HG03558 (cell line): ENCODE data around the gene THBS3.
"Not testable (repeated sequence)": the region's sequence is repeated elsewhere in the genome, so short reads cannot be mapped to it uniquely, and the experiment has no call there.

Source experiments
- ATAC-seq: cut with Tn5 transposase; IDR thresholded peaks from one replicate; pipeline ENCODE4 v1.9.1; 2021; ENCODE audit warnings: moderate number of reproducible peaks; ENCODE audit not compliant: unreplicated experiment; ENCODE audit errors: extremely low read depth

Gene THBS3

GRCh38 chr1:155209312-155209721 is 1.6 kb upstream of the THBS3 start:
- ATAC-seq: no peak

GRCh38 chr1:155208541-155209311 is 1.0 kb upstream of the THBS3 start, which contains the start of gene MTX1:
Gene MTX1, plus strand, starts transcription at chr1:155208695. Its CDS starts 110 bp downstream, at chr1:155208805.
- ATAC-seq: no peak

DNA sequence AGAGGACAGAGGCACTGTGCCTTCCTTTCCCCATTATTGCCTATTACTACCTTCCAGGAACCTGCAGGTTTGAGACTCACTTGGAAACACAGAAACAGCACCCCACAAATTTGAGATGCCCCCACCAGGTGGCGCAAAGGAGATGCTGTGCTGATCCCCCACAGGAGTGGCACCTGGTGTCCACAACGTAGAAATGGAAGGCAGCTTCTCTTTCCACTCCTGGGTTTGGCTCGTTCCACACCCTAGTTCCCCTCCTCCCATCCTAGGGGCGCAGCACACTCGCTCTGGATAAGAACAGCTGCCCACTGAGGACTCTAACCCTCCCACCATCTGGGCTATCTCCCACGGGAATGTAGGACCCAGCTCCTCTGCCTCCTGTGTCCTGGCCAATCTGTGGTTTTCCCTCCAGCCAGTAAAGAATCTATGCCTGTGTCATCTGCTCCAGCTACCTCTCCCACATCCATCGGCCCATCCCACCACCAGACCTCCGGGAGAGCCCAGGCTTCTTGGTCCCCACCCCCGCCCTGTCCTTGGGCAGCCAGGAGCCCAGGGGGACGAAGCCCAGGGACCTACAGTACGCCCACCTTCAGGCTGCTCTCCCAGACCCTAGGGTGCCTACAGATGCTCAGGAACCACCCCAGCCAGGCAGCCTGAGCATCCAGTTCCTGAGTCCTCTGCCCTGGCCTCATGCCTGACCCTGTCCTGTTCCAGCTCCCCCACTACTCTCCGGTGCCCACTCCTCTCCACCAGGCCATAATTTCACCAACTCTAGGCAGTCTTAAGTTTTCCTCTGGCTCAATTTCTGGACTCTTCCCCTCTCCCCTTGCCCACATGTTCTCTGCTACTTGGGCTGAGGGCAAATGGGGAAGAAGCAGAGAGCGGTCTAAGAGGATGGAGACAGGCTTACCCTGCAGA is 549 bp downstream of the THBS3 start:
- ATAC-seq: no peak

DNA sequence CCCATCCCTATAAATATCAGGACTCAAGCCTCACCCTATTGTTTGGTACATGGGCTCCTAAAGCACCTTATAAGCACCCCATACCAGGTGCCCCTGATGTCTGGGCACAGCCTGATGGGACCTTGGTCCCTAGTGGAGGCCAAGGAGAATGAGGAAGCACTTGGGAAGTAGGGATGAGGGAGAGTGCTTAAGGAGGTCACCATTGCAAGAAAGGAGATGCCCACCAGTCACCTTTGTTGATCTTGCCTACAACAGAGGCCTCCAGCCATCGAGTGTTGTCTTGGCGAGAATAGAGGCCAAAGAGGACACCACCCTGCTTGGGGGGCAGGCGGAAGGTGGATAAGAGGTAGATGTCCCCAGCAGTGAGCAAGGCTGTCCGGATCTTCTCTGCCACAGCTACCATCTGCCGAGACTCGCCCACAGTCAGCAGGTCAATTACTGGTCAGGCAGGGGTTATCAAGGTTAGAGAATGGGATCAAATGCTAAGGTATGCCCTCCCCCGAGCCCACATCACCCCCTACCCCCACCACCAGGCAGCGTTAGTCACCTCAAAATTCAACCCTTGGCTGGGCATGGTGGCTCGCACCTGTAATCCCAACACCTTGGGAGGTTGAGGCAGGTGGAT is 1.6 kb downstream of the THBS3 start:
- no peak for ATAC-seq

- no peak for ATAC-seq
Measured at GRCh38 chr1:155205035-155205434, 2.7 kb downstream of the THBS3 start.

DNA sequence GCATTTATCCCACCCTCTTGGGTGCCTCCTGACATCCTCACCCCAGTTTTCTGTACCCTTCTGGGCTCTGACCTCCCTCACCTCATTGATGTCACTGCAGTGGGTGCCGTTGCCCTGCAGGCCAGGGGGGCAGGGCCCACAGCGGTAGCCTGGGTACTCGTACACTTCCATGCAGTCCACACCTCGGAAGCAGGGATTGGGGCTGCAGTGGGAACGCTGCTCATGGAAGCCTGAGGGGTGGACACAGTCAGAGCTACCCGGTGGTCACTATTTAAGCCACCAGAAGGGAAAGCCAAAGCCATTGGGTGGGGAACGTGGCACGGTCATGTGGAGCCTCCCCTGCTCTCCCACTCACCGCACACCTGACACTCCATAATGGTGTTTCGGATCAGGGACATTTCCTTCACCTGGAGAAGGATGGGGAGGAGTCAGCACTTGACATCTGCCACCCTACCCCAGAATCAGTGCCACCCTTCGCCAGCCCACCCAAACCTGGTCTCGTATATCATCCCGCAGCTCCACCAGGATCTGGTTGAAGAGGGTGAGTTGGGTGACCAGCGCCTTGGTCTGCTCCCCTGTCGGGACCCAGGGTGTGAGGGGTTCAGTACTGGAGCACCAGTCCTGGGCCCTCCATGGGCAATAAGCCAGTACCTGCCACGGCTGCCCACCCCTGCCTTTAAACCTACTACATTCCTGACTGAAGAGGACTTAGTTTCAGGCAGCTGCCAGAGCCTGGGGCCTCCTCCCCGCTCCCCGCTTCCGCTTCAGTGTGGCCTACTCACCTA is 4.8 kb downstream of the THBS3 start:
- ATAC-seq: no peak

DNA sequence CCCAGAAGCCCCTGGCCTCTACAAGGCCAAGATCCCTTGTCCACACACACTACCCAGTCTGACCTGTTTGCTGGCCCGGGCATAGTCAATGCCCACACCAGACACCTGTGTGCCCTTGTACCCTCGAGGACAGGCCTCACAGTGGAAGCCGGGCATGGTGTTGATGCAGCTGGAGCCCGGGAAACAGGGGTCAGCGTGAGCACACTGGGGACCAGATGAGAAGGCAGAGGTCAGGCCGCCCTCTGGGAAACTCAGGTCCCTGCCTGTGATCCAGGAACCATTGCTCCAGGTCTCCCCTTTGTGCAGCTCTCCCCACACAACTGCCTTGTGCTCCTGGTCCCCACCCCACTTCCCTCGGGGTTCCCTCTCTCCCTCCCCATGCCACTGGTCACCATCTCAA is 5.5 kb downstream of the THBS3 start:
- ATAC-seq: no peak

DNA sequence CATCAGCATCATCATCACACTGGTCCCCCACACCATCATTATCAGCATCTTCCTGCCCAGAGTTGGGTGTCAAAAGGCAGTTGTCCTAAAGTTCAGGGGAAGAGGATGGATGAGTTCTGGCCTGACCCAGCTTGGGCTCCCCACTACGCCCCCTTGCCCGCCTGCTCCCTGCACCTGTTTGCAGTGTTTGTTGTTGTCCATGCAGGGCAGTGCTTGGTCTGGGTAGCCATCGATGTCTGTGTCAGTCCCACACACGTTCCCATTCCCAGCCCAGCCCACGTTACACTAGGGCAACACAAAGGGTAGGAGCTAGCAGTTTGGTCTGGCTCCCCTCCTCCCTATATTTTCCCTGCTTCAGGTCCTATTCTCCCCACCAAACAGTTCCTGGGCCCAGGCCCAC is 6.8 kb downstream of the THBS3 start:
- ATAC-seq: no peak

- no peak for ATAC-seq
Measured at GRCh38 chr1:155199792-155200191, 7.9 kb downstream of the THBS3 start.

DNA sequence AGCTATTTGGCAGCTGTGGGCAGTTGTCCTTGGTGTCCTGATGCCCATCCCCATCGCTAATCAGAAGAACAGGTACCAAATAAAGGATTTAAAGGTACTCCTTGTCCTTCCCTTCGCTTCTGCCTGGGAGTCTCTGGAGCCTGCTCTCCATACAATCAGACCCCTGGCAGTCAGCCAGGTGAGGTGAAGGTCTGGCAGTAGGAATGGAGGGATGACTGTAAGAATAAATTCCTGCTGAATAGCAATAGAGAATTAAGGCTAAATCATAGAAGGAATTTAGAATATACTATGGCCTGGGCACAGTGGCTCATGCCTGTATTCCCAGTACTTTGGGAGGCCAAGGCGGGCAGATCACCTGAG is 9.2 kb downstream of the THBS3 start:
- ATAC-seq: no peak

- ATAC-seq: no peak
Measured at GRCh38 chr1:155197901-155198546, 9.7 kb downstream of the THBS3 start.

DNA sequence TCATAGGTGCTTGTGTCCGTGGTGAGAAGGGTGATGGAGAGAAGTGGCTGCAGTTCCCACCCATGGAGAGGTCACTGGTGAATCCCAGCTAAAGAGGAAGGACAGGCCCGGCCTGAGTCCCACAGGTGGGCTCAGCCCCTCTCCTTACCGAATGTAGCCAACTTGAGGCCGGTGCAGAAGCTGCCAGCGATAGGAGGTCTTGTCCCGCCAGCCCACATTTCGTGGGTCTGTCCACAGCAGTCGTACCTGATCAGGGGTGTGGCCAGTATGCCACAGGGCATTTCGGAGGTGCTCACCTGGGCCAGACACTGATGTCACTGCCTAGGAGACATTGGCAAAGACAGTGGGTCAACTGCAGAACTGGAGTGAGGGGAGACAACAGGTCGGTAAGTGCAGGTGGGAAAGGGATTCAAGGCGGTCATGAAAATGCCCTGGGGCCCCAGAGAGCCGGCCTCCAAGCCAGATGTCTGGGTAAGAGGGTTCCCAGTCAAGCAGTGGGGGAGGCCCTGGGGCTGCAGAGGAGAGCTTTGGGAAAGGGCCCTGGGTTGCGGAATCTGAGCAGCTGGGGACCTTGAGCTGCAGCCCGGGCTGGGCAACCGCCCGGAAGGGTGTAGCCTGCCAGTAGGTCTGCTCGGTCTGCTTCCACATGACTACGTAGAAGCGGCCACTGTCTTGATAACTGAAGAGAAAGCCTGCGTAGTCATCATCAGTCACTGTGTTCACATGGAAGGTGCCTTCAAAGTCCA is 10.6 kb downstream of the THBS3 start:
- no peak for ATAC-seq

DNA sequence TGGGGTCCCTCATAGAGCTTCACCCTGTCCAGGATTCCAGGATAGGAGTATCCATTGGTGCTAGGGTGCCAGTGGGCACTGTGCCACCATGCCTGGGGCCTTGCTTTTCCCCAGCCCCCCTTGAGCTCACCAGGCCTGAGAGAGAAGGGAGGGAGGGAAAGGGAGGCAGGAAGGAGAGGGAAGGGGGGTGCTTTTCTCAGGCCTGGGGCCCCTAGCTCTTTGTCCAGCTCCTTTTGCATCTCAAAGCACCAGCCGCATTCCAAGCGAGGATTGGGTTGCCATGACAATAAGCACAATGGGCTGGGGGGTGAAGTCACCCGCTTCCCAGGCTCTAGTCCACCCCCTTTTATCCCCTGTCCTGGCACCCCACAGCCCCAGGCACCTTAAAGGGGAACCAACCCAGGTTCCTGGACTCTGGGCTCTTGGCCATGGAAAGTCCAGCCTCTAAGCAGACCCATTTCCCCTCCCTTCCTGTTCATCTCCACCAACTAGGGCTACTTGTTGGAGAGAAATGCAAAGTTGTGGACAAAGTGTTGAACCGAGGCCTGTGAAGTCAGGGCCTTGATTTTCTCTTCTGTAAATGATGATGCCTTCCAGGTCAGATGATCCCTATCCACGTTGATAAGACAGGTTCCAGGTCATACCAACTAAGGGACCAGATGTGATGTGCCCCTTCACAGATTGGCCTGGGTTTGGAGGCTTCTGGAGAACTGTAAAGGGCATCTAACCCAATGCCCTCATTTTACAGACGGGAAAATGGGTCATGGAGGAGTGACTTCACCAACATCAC is 11.4 kb downstream of the THBS3 start:
- ATAC-seq: no peak

GRCh38 chr1:155195201-155196102 is 12.2 kb downstream of the THBS3 start:
- ATAC-seq: no peak

DNA sequence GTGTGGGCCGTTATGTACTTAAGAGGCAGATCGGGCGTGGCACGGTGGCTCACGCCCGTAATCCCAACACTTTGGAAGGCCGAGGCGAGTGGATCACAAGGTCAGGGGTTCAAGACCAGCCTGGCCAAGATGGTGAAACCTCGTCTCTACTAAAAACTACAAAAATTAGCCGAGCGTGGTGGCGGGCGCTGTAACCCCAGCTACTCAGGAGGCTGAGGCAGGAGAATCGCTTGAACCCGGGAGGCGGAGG is 13.8 kb downstream of the THBS3 start:
- not testable (repeated sequence) for ATAC-seq

- ATAC-seq: no peak
Measured at GRCh38 chr1:155193275-155193990, 14.3 kb downstream of the THBS3 start.
